Brain microvascular endothelial cell (primary cell): ENCODE results near the gene MFSD1.

Experiments used
- DNase-seq: peaks from one replicate; pipeline ENCODE4 v3.0.0-alpha.2; 2020
- H3K27ac ChIP-seq: fragments of 250-450 bp; sonication (Bioruptor Pico); 2 replicates; pipeline ENCODE4 v1.5.1; 2020; ENCODE audit warnings: mild to moderate bottlenecking, moderate library complexity
- H3K27me3 ChIP-seq: fragments of 250-450 bp; sonication (Bioruptor Pico); replicated peaks from 2 replicates; pipeline ENCODE4 v1.5.1; 2020; ENCODE audit warnings: mild to moderate bottlenecking
- H3K36me3 ChIP-seq: fragments of 250-450 bp; sonication (Bioruptor Pico); replicated peaks from 2 replicates; pipeline ENCODE4 v1.5.1; 2020; ENCODE audit warnings: mild to moderate bottlenecking
- H3K4me3 ChIP-seq: 2 replicates; pipeline ENCODE4 v1.5.1; 2011; ENCODE audit warnings: low read depth, mild to moderate bottlenecking, control low read depth, low read length, moderate library complexity
- in situ Hi-C: cut with HindIII; loops from 2 replicates; pipeline ENCODE4 v1.10.0; 2017; ENCODE audit warnings: low sequenced_read_pairs, low pct_ligation_motif_present
- TF ChIP-seq, protein P1 (sequence below): IDR thresholded peaks from 2 replicates; pipeline ENCODE4 v1.5.1; 2011; ENCODE audit warnings: low read depth, mild to moderate bottlenecking, moderate library complexity, low read length, control low read depth, inconsistent platforms; ENCODE audit errors: missing control alignments

The MFSD1 gene

DNA sequence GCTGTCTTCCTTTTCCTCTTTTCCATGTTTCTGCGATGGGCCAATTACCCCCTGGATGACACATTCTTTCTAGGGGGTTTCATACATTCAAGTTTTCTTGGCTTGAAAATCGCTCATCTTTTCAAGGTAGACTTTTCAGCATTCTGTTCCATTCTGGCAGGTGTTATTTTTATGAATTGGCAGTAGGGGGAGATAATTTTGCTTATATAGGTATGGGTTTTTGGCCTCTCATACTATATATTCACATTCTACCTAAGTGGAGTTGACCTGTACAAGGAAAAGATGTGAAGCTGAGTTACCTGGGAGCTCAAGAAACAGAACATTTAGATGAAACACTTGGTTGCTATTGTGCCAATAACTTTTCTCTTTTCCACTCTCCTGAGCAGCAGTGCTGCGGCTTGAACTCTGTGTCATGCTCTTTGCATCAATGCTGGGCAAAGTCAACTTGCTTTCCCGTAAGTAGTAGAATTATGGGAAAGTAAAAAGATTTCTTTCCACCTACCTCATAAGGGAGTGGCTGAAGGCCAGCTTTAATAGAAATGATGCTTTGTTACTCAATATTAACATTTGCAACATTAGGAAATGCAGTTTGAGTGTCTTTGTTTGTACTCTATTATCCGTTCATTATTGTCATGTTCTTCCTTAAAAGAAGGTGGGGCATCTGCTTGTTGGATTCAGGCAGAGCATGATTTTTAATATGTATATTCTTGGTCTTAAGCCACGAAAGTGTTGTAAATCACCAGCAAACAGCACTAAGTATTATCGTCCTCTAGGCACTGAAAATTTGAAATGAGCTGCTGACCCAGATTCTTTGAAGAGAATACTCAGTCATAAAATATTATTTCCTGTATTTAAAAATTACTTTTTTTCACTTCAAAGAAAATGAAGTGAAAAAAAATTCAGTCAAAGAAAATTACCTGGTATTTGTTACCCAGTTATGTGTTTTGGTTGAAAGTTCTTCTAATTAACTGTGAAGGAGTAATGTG, 27.7 kb upstream of the MFSD1 start:
- in situ Hi-C loops, result no loop called here
- H3K4me3 ChIP-seq, result no peak overlapping the region
- TF ChIP-seq, protein P1, sequence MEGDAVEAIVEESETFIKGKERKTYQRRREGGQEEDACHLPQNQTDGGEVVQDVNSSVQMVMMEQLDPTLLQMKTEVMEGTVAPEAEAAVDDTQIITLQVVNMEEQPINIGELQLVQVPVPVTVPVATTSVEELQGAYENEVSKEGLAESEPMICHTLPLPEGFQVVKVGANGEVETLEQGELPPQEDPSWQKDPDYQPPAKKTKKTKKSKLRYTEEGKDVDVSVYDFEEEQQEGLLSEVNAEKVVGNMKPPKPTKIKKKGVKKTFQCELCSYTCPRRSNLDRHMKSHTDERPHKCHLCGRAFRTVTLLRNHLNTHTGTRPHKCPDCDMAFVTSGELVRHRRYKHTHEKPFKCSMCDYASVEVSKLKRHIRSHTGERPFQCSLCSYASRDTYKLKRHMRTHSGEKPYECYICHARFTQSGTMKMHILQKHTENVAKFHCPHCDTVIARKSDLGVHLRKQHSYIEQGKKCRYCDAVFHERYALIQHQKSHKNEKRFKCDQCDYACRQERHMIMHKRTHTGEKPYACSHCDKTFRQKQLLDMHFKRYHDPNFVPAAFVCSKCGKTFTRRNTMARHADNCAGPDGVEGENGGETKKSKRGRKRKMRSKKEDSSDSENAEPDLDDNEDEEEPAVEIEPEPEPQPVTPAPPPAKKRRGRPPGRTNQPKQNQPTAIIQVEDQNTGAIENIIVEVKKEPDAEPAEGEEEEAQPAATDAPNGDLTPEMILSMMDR, result no peak
- no peak overlapping the region for H3K27ac ChIP-seq
- no peaks in the 10 kb centered on the region for H3K36me3 ChIP-seq
- H3K27me3 ChIP-seq, result no peaks in the 10 kb centered on the region
- DNase-seq, result no peak

DNA sequence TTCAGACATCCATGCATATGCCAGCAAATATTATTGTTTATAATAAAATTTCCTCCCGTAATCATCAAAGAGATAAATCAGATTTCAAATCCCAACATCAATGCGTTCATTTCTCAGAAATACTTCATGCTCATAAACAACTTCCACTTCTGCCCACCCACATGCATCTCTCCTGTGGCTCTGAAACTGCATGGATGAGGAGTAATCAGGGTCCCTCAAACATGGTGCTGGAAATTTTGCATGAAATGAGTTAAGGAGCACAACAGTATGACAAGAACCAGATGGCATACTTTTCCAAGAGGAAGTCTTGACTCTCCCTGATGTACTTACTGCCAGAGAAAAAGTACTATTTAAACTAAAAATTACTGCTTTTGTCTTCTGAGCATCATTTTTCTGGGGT, 26.9 kb upstream of the MFSD1 start:
- TF ChIP-seq, protein P1, result no peak
- Histone ChIP-seq H3K36me3 (no peaks in the 10 kb centered on the region), H3K4me3 (no peak overlapping the region), H3K27me3 (no peaks in the 10 kb centered on the region), H3K27ac (no peak overlapping the region)
- in situ Hi-C loops, result no loop called here
- DNase-seq, result no peak

DNA sequence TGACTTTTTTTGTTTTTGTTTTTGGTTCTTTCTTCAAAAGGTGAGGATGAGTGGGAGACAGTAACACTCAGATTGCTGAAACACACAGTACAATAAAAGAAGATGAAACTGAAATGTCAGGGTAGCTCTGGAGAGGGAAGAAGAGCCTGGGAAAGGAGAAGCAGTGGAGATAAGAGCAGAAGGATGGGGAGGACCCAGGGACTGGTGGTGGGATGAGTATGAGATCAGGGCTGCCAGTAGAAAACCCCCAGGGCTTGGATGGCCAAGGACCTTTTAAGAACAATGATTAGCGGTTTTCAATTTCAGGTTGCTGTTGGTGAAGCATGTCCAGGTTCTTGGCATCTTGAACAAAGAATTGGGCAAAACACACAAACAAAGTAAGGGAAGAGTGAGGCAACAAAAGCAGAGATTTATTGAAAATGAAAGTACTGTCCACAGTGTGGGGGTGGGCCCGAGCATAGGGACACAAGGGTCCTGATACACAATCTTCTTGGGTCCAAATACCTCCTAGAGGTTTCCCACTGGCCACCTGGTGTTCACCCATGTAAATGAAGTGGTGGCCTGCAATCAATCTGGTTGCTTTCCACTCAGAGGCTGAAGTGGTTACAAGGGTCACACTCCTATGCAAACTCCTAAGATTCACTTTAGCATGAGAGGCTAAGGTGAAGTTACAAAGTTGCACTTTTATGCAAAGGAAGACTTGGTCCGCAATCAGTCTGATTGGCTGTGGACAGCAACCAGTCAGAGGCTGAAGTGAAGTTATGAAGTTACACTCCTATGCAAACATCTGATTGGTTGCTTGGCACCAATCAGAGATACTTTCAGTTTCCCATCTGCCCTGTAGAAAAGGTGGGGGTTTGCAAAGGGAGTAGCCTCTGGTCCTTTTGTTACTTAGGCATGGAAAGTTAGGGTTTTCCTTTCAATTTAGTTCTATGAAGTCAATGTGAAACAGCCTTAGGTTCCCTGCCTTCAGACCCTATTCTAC, 26.1 kb upstream of the MFSD1 start:
- no peaks in the 10 kb centered on the region for H3K27me3 ChIP-seq
- no peak overlapping the region for H3K4me3 ChIP-seq
- no peaks in the 10 kb centered on the region for H3K36me3 ChIP-seq
- in situ Hi-C loops, result no loop called here
- no peak for DNase-seq
- no peak overlapping the region for H3K27ac ChIP-seq
- TF ChIP-seq, protein P1, result no peak

DNA sequence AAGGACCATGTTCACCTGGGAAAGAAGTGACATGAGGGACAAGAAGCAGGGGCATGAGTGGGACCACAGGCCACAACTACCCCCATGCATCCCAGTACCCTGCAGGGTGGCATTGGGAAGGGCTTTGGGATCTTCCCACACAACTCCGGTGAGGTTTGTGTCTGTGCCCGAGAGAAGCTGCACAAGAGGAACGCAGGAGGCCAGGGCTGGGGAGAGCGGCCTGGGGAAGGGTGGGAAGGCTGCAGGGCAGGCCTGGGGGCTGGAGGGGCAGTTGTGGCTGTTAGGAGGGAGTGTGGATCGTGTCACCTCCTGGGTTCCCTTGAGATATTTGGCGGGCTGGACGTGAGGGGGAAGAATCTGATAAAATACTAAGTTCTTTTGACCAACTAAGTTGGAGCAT, 25.3 kb upstream of the MFSD1 start:
- H3K4me3 ChIP-seq, result no peak overlapping the region
- no peaks in the 10 kb centered on the region for H3K27me3 ChIP-seq
- no peak overlapping the region for H3K27ac ChIP-seq
- no peak for DNase-seq
- TF ChIP-seq, protein P1, result no peak
- no peaks in the 10 kb centered on the region for H3K36me3 ChIP-seq
- in situ Hi-C loops, result no loop called here

DNA sequence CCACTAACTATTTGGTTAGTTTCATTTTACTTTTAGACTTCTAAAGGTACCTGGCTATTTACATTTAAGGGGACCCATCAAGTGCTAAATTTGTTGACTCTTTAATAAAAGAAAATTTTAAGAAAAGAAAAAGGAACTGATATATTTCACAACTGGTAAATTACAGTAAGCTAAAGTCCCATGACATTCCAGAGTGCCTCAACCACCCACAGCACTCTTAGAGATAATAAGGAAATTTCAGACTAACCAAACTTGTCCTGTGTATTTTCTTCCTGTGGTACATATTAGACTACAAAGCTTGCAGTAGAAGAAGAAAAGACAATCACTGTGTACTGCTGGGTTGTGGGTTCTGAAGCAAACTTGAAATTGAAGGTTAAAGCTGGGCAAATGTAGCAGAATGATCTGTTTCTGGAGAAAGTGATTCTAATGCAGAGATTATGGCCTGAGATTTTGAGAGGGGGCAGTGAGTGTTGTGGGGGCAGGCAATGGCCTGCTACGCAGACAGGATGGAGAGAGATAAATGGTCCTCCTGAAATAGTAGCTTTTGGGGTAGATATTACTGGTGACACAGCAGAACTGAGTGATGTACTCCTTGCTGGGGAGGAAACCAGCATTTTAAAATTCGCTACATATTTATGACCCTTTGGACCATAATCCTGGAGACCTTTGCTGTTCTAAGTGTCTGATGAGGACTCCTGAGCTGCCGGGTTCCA, 24.5 kb upstream of the MFSD1 start:
- TF ChIP-seq, protein P1, result no peak
- no peaks in the 10 kb centered on the region for H3K36me3 ChIP-seq
- no peak overlapping the region for H3K4me3 ChIP-seq
- no peaks in the 10 kb centered on the region for H3K27me3 ChIP-seq
- in situ Hi-C loops, result no loop called here
- H3K27ac ChIP-seq, result no peak overlapping the region
- no peak for DNase-seq
